Right atrium auricular region (tissue), 2 donors: ENCODE results near the gene CCDC82. TPM values are rescaled to one million over a fixed set of nuclear protein-coding genes. Genes with fewer than 3 reads are reported as not detected.

Source experiments
- DNase-seq: peaks from one replicate; pipeline ENCODE4 v3.0.0-alpha.2; 2019; ENCODE audit warnings: low spot score
- H3K27ac ChIP-seq, 2 donors: fragments of 200-600 bp; sonication (generic); 1 replicate in 1 of 2; 2 replicates in 1 of 2; pipeline ENCODE4 v1.5.1; 2016 to 2019
- H3K27me3 ChIP-seq, 2 donors: fragments of 200-600 bp; sonication (generic); one replicate each; pipeline versions ENCODE4 v1.5.1 to v1.6.0; 2017 to 2019
- H3K36me3 ChIP-seq: fragments of 200-600 bp; sonication (generic); one replicate; pipeline ENCODE4 v1.5.1; 2016
- H3K4me1 ChIP-seq, 2 donors: fragments of 200-600 bp; sonication (generic); one replicate each; pipeline versions ENCODE4 v1.5.1 to v1.6.0; 2017 to 2019
- H3K4me3 ChIP-seq, 2 donors: fragments of 200-600 bp; sonication (generic); 1 replicate in 1 of 2; 2 replicates in 1 of 2; pipeline ENCODE4 v1.5.1; 2017 to 2019; ENCODE audit warnings: mild to moderate bottlenecking in 1 of 2, moderate library complexity in 1 of 2
- H3K9me3 ChIP-seq, 2 donors: fragments of 200-600 bp; sonication (generic); one replicate each; pipeline ENCODE4 v1.5.1; 2019
- CTCF ChIP-seq, 2 donors: fragments of 200-600 bp; sonication (generic); IDR thresholded peaks; one replicate each; pipeline ENCODE4 v1.5.1; 2019; ENCODE audit warnings: antibody characterized with exemption in 2 of 2
- total RNA-seq, 2 donors: library from RNA; depleted of rRNA; stranded (reverse); fragments of >200 nt; gene quantifications; one replicate each; pipeline ENCODE4 v1.1.0, GENCODE V29; 2016

The CCDC82 gene
- total RNA-seq, 2 donors from 2014 or later = 9.6 to 11.9 TPM

GRCh38 chr11:96317985-96318384, 71.7 kb downstream of the CCDC82 start:
- no peak overlapping the region for H3K4me3 ChIP-seq
- no peak for DNase-seq
- no peaks in the 10 kb centered on the region for H3K9me3 ChIP-seq
- TF ChIP-seq CTCF (IDR thresholded peaks at IDR 0.05) = no peak
- no peaks in the 10 kb centered on the region for H3K36me3 ChIP-seq
- H3K27me3 ChIP-seq = no peaks in the 10 kb centered on the region
- peak overlapping the region in 1 of 2 donors; percentile 17 for H3K27ac ChIP-seq
- H3K4me1 ChIP-seq = peaks cover 0 to 89% of the 10 kb centered on the region in 2 donors

GRCh38 chr11:96317571-96317970, 72.1 kb downstream of the CCDC82 start:
- no peaks in the 10 kb centered on the region for H3K9me3 ChIP-seq
- H3K4me3 ChIP-seq = no peak overlapping the region
- peak overlapping the region in 1 of 2 donors; percentile 17 for H3K27ac ChIP-seq
- no peak for TF ChIP-seq CTCF (IDR thresholded peaks at IDR 0.05)
- H3K36me3 ChIP-seq = no peaks in the 10 kb centered on the region
- no peaks in the 10 kb centered on the region for H3K27me3 ChIP-seq
- peaks cover 0 to 90% of the 10 kb centered on the region in 2 donors for H3K4me1 ChIP-seq
- DNase-seq = no peak

- H3K4me3 ChIP-seq = no peak overlapping the region
- no peaks in the 10 kb centered on the region for H3K27me3 ChIP-seq
- no peak overlapping the region for H3K27ac ChIP-seq
- TF ChIP-seq CTCF (IDR thresholded peaks at IDR 0.05) = no peak
- no peak for DNase-seq
- peaks cover 0 to 84% of the 10 kb centered on the region in 2 donors for H3K4me1 ChIP-seq
- H3K36me3 ChIP-seq = no peaks in the 10 kb centered on the region
- H3K9me3 ChIP-seq = no peaks in the 10 kb centered on the region
Measured at GRCh38 chr11:96316869-96317268, 72.8 kb downstream of the CCDC82 start.

GRCh38 chr11:96315476-96315875, 74.2 kb downstream of the CCDC82 start:
- TF ChIP-seq CTCF (IDR thresholded peaks at IDR 0.05) = no peak
- Histone ChIP-seq H3K27me3 (no peaks in the 10 kb centered on the region), H3K4me3 (no peak overlapping the region), H3K9me3 (no peaks in the 10 kb centered on the region), H3K36me3 (no peaks in the 10 kb centered on the region), H3K4me1 (peaks cover 0 to 85% of the 10 kb centered on the region in 2 donors), H3K27ac (no peak overlapping the region)
- no peak for DNase-seq

- TF ChIP-seq CTCF (IDR thresholded peaks at IDR 0.05) = no peak
- H3K27ac ChIP-seq = peak overlapping the region; percentile 15 to 51
- H3K9me3 ChIP-seq = no peaks in the 10 kb centered on the region
- H3K4me1 ChIP-seq = peaks cover 0 to 78% of the 10 kb centered on the region in 2 donors
- no peaks in the 10 kb centered on the region for H3K36me3 ChIP-seq
- DNase-seq = no peak
- no peaks in the 10 kb centered on the region for H3K27me3 ChIP-seq
- no peak overlapping the region for H3K4me3 ChIP-seq
Measured at GRCh38 chr11:96314326-96315020, 75.2 kb downstream of the CCDC82 start.

GRCh38 chr11:96313163-96313562, 76.5 kb downstream of the CCDC82 start:
- no peak for DNase-seq
- Histone ChIP-seq H3K27me3 (no peaks in the 10 kb centered on the region), H3K36me3 (no peaks in the 10 kb centered on the region), H3K4me1 (peaks cover 0 to 78% of the 10 kb centered on the region in 2 donors), H3K9me3 (no peaks in the 10 kb centered on the region), H3K4me3 (no peak overlapping the region), H3K27ac (peak overlapping the region; percentile 15 to 51)
- TF ChIP-seq CTCF (IDR thresholded peaks at IDR 0.05) = no peak
